Mammary epithelial cell (primary cell): ENCODE data around the gene CALML3.

Experiments used
- CTCF ChIP-seq, 2 donors: IDR thresholded peaks in 1 of 2; conservative IDR thresholded peaks in 1 of 2; 2 replicates each; pipeline ENCODE4 v1.5.1; 2011 to 2012; ENCODE audit warnings: inconsistent platforms in 2 of 2, low read length in 2 of 2, mild to moderate bottlenecking in 2 of 2, control low read depth in 1 of 2, low read depth in 1 of 2; ENCODE audit not compliant: insufficient read depth in 1 of 2; ENCODE audit errors: extremely low read depth in 1 of 2
- EZH2 ChIP-seq: IDR thresholded peaks from 2 replicates; pipeline ENCODE4 v1.6.1; 2012; ENCODE audit warnings: low read length, inconsistent platforms, borderline replicate concordance

- TF ChIP-seq CTCF (conservative IDR thresholded peaks at IDR 0.05 in 1 of 2, IDR thresholded peaks at IDR 0.05 in 1 of 2; ENCODE audit: extremely low read depth in 1 of 2, insufficient read depth in 1 of 2, low read depth in 1 of 2, low read length in 2 of 2): no peak
- no peak for TF ChIP-seq EZH2
These were observed 28.8 kb downstream of the CALML3 start for GRCh38 chr10:5553400-5554170.
